ENCODE data around the gene HRH1. TPM values are rescaled to one million over a fixed set of nuclear protein-coding genes. Genes with fewer than 3 reads are reported as not detected.

The HRH1 gene
- polyA plus RNA-seq, 1 donor (not counting 4 experiments of a cell fraction or from before 2014, with no cell fraction given): 13.9 TPM

- dilution Hi-C loops (cut with MboI; ENCODE audit: extremely low pct_ligation_motif_present, low sequenced_read_pairs): no loop called here
- no peak for FAIRE-seq
- H3K9me1 ChIP-seq (ENCODE audit: control insufficient read depth, extremely low read depth, insufficient read depth, low read length): no peaks in the 10 kb centered on the region
- peaks cover under 1% of the 10 kb centered on the region for H3K4me1 ChIP-seq (ENCODE audit: control insufficient read depth, extremely low read depth, insufficient read depth, low read length)
- no peak overlapping the region for H3K9ac ChIP-seq (ENCODE audit: control insufficient read depth, extremely low read depth, insufficient read depth, low read length)
- no peak overlapping the region for H2AFZ ChIP-seq (ENCODE audit: control insufficient read depth, low read length)
- no peak overlapping the region for H3K27ac ChIP-seq (ENCODE audit: control insufficient read depth, insufficient read depth, low read length)
- H3K9me3 ChIP-seq (ENCODE audit: control insufficient read depth, low read depth, low read length): no peaks in the 10 kb centered on the region
- no peak overlapping the region for H3K4me2 ChIP-seq (ENCODE audit: control insufficient read depth, extremely low read depth, insufficient read depth, low read depth, low read length)
- no peak for DNase-seq (ENCODE audit: low read depth, low spot score)
- H4K20me1 ChIP-seq (ENCODE audit: control insufficient read depth, extremely low read depth, insufficient read depth, low read length): no peaks in the 10 kb centered on the region
- no peak overlapping the region for H3K4me3 ChIP-seq (ENCODE audit: control insufficient read depth in 2 of 3, extremely low read depth in 1 of 3, insufficient read depth in 2 of 3, low read depth in 1 of 3, low read length in 3 of 3)
- no peaks in the 10 kb centered on the region for H3K79me2 ChIP-seq (ENCODE audit: control insufficient read depth, insufficient read depth, low read length)
- H3K27me3 ChIP-seq (ENCODE audit: control insufficient read depth, extremely low read depth, insufficient read depth, low read length): no peaks in the 10 kb centered on the region
- H3K36me3 ChIP-seq (ENCODE audit: control insufficient read depth in 2 of 2, extremely low read depth in 1 of 2, insufficient read depth in 2 of 2, low read length in 2 of 2): peaks cover 13 to 21% of the 10 kb centered on the region in 2 experiments
- TF ChIP-seq EZH2 (IDR thresholded peaks at IDR 0.05; ENCODE audit: low read length) (no peak), CTCF (optimal IDR thresholded peaks at IDR 0.05 in 1 of 3, IDR thresholded peaks at IDR 0.05 in 1 of 3, conservative IDR thresholded peaks at IDR 0.05 in 1 of 3; ENCODE audit: extremely low read depth in 1 of 3, insufficient read depth in 2 of 3, low read length in 3 of 3) (no peak)
These were observed 156.0 kb downstream of the HRH1 start for GRCh38 chr3:11310258-11310657.

GRCh38 chr3:11312166-11312565 lies 157.9 kb downstream of the HRH1 start:
- dilution Hi-C loops (cut with MboI; ENCODE audit: extremely low pct_ligation_motif_present, low sequenced_read_pairs): no loop called here
- Histone ChIP-seq H3K4me3 (ENCODE audit: control insufficient read depth in 2 of 3, extremely low read depth in 1 of 3, insufficient read depth in 2 of 3, low read depth in 1 of 3, low read length in 3 of 3) (no peak overlapping the region), H3K36me3 (ENCODE audit: control insufficient read depth in 2 of 2, extremely low read depth in 1 of 2, insufficient read depth in 2 of 2, low read length in 2 of 2) (peaks cover 11 to 12% of the 10 kb centered on the region in 2 experiments), H3K9me1 (ENCODE audit: control insufficient read depth, extremely low read depth, insufficient read depth, low read length) (no peaks in the 10 kb centered on the region), H3K9me3 (ENCODE audit: control insufficient read depth, low read depth, low read length) (no peaks in the 10 kb centered on the region), H3K9ac (ENCODE audit: control insufficient read depth, extremely low read depth, insufficient read depth, low read length) (no peak overlapping the region), H3K79me2 (ENCODE audit: control insufficient read depth, insufficient read depth, low read length) (no peaks in the 10 kb centered on the region), H3K4me2 (ENCODE audit: control insufficient read depth, extremely low read depth, insufficient read depth, low read depth, low read length) (no peak overlapping the region), H3K4me1 (ENCODE audit: control insufficient read depth, extremely low read depth, insufficient read depth, low read length) (no peaks in the 10 kb centered on the region), H4K20me1 (ENCODE audit: control insufficient read depth, extremely low read depth, insufficient read depth, low read length) (no peaks in the 10 kb centered on the region), H3K27me3 (ENCODE audit: control insufficient read depth, extremely low read depth, insufficient read depth, low read length) (no peaks in the 10 kb centered on the region), H3K27ac (ENCODE audit: control insufficient read depth, insufficient read depth, low read length) (no peak overlapping the region), H2AFZ (ENCODE audit: control insufficient read depth, low read length) (no peak overlapping the region)
- FAIRE-seq (no peak), DNase-seq (ENCODE audit: low read depth, low spot score) (no peak)
- TF ChIP-seq EZH2 (IDR thresholded peaks at IDR 0.05; ENCODE audit: low read length): no peak
- no peak for TF ChIP-seq CTCF (optimal IDR thresholded peaks at IDR 0.05 in 1 of 3, IDR thresholded peaks at IDR 0.05 in 1 of 3, conservative IDR thresholded peaks at IDR 0.05 in 1 of 3; ENCODE audit: extremely low read depth in 1 of 3, insufficient read depth in 2 of 3, low read length in 3 of 3)

Small RNA genes within 50 kb of the gene (small RNA-seq; reads per million reads assigned to genes)
- 0 reads per million in 3 experiments for gene AC083855.1 (ENCODE audit: insufficient read length in 3 of 3, low read depth in 3 of 3, low replicate concordance in 1 of 3)

Other genes with a start within 250 kb of the HRH1 start
- not detected in 3 replicates for gene SLC6A1, start 161.7 kb upstream of the HRH1 start, polyA plus RNA-seq
- 22.7 to 35.3 TPM (median 27.9 TPM) in 3 replicates for gene ATG7, start 117.9 kb downstream of the HRH1 start, polyA plus RNA-seq

Data from keratinocyte (primary cell).